DOHH2 (cell line): Measurements from ENCODE around the gene ZNF841.

Source experiments
- EZH2phosphoT487 ChIP-seq: fragments of 200-600 bp; sonication (generic); IDR thresholded peaks from 2 replicates; pipeline ENCODE4 v1.6.1; 2017; ENCODE audit warnings: borderline replicate concordance, mild to moderate bottlenecking, antibody characterized with exemption, low read length, moderate library complexity, mixed read lengths
- TF ChIP-seq, protein P1 (sequence below): fragments of 200-600 bp; sonication (generic); IDR thresholded peaks from one replicate; pipeline ENCODE4 v1.5.1; 2014; ENCODE audit warnings: antibody characterized with exemption, mild to moderate bottlenecking, low read depth, low read length; ENCODE audit not compliant: poor library complexity, severe bottlenecking

- TF ChIP-seq, protein P1, sequence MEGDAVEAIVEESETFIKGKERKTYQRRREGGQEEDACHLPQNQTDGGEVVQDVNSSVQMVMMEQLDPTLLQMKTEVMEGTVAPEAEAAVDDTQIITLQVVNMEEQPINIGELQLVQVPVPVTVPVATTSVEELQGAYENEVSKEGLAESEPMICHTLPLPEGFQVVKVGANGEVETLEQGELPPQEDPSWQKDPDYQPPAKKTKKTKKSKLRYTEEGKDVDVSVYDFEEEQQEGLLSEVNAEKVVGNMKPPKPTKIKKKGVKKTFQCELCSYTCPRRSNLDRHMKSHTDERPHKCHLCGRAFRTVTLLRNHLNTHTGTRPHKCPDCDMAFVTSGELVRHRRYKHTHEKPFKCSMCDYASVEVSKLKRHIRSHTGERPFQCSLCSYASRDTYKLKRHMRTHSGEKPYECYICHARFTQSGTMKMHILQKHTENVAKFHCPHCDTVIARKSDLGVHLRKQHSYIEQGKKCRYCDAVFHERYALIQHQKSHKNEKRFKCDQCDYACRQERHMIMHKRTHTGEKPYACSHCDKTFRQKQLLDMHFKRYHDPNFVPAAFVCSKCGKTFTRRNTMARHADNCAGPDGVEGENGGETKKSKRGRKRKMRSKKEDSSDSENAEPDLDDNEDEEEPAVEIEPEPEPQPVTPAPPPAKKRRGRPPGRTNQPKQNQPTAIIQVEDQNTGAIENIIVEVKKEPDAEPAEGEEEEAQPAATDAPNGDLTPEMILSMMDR, result no peak
- no peak for TF ChIP-seq EZH2phosphoT487
Measured at GRCh38 chr19:52099497-52100138, 4.1 kb upstream of the ZNF841 start.
